ENCODE results near the gene NKAPD1. TPM values are rescaled to one million over a fixed set of nuclear protein-coding genes. Genes with fewer than 3 reads are reported as not detected.
"Not testable (repeated sequence)": the region's sequence is repeated elsewhere in the genome, so short reads cannot be mapped to it uniquely, and the experiment has no call there.

Gene NKAPD1
- polyA plus RNA-seq, 1 of the 3 experiments (the other 2 are of a cell fraction) = 9.2 TPM

GRCh38 chr11:112087212-112087611 lies 13.1 kb downstream of the NKAPD1 start:
- DNase-seq = no peak
- H3F3A ChIP-seq (replicated peaks; ENCODE audit: insufficient read depth) = peaks cover 32% of the 10 kb centered on the region

DNA sequence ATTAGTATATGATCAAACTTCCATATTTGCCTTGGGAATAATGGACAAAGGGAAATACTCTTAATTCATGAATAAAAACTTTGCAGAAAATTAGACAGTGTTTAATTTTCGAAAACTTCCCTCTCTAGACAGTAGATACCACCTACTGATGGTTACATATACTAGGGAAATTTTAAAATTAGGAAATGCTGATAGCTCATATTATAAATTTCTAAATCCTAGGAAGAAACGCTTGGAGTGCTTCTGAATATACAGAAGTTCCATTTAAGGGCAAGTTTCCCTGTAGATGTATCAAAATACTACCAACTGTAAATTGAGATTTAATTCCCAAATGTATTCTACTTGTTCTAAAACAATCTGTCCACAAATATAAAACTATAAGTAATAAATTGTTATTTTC lies 21.2 kb downstream of the NKAPD1 start:
- H3F3A ChIP-seq (replicated peaks; ENCODE audit: insufficient read depth); H3K4me1 ChIP-seq (ENCODE audit: control insufficient read depth in 1 of 2, insufficient read depth in 2 of 2, low read depth in 1 of 2, low read length in 1 of 2); H3K27ac ChIP-seq (ENCODE audit: low read depth in 2 of 2, low read length in 1 of 2); H3K9ac ChIP-seq; H3K4me2 ChIP-seq; H3K9me2 ChIP-seq; H3K4me3 ChIP-seq (ENCODE audit: low read depth in 2 of 2, low read length in 1 of 2); H4K20me1 ChIP-seq (ENCODE audit: insufficient read depth); H3K9me3 ChIP-seq; POLR2A ChIA-PET; H3K27me3 ChIP-seq (ENCODE audit: insufficient read depth); DNase-seq; H2AFZ ChIP-seq (ENCODE audit: low read depth): not testable (repeated sequence)
- CTCF ChIA-PET = interaction anchor here (0.9 to 1.1 kb wide), 2 partner anchors 17 to 80 kb away, joined by 3 to 4 read pairs; partner anchors contain the start of gene BCO2
- 94% methylated on average over 2 of the region's 2 CpGs for WGBS (ENCODE audit: low lambda C conversion rate)
- H3K79me2 ChIP-seq (ENCODE audit: insufficient read depth) = peaks cover 13% of the 10 kb centered on the region
- H3K36me3 ChIP-seq (replicated peaks in 1 of 2; ENCODE audit: control insufficient read depth in 1 of 2, insufficient read depth in 2 of 2, low read length in 1 of 2) = peaks cover 43 to 49% of the 10 kb centered on the region in 2 experiments

More at GRCh38 chr11:112087212-112087611, 13.1 kb downstream of the NKAPD1 start:
- Histone ChIP-seq H3K9me2 (no peaks in the 10 kb centered on the region), H3K9ac (peak overlapping the region; percentile 81), H3K36me3 (replicated peaks in 1 of 2; ENCODE audit: control insufficient read depth in 1 of 2, insufficient read depth in 2 of 2, low read length in 1 of 2) (peaks cover 63 to 66% of the 10 kb centered on the region in 2 experiments), H3K9me3 (no peaks in the 10 kb centered on the region), H3K4me3 (ENCODE audit: low read depth in 2 of 2, low read length in 1 of 2) (peak overlapping the region; percentile 72 to 85), H2AFZ (ENCODE audit: low read depth) (peak overlapping the region; percentile 27; the same call in 1 of the 2 replicates), H3K27ac (ENCODE audit: low read depth in 2 of 2, low read length in 1 of 2) (peak overlapping the region; percentile 48 to 67; a peak in 3 of 4 replicates), H3K4me1 (ENCODE audit: control insufficient read depth in 1 of 2, insufficient read depth in 2 of 2, low read depth in 1 of 2, low read length in 1 of 2) (peaks cover 0 to 19% of the 10 kb centered on the region in 2 experiments; a peak in 3 of 4 replicates), H3K79me2 (ENCODE audit: insufficient read depth) (peaks cover 70% of the 10 kb centered on the region), H3K27me3 (ENCODE audit: insufficient read depth) (no peaks in the 10 kb centered on the region), H3K4me2 (peak overlapping the region; percentile 86), H4K20me1 (ENCODE audit: insufficient read depth) (no peaks in the 10 kb centered on the region)
- CTCF ChIA-PET = interaction anchor here (0.6 to 4.2 kb wide), 6 partner anchors 11 to 192 kb away, joined by 3 to 16 read pairs (median 4); no protein-coding TSS in a partner anchor
- no peak for TF ChIP-seq USF1 (IDR thresholded peaks at IDR 0.05; ENCODE audit: borderline replicate concordance, low read depth)
- no peak for TF ChIP-seq TAF1 (IDR thresholded peaks at IDR 0.05; ENCODE audit: borderline replicate concordance, low read depth, low read length)
- no peak for TF ChIP-seq NFIC (IDR thresholded peaks at IDR 0.05; ENCODE audit: borderline replicate concordance)
- TF ChIP-seq JUND (IDR thresholded peaks at IDR 0.05) = no peak
- no peak for TF ChIP-seq REST (IDR thresholded peaks at IDR 0.05; ENCODE audit: low read depth, low read length)
- no peak for TF ChIP-seq RXRA (IDR thresholded peaks at IDR 0.05; ENCODE audit: borderline replicate concordance, low read depth)
- TF ChIP-seq RAD21 (IDR thresholded peaks at IDR 0.05; ENCODE audit: low read length) = no peak
- no peak for TF ChIP-seq GATA2 (CRISPR knock-in tag; IDR thresholded peaks at IDR 0.05)
- TF ChIP-seq POLR2AphosphoS5 (IDR thresholded peaks at IDR 0.05; ENCODE audit: low read depth, low read length) = no peak
- no peak for TF ChIP-seq EP300 (IDR thresholded peaks at IDR 0.05; ENCODE audit: borderline replicate concordance in 1 of 2, low read depth in 1 of 2, low read length in 1 of 2)
- TF ChIP-seq SIN3A (IDR thresholded peaks at IDR 0.05; ENCODE audit: borderline replicate concordance, low read depth, low read length) = no peak
- TF ChIP-seq FOXM1 (IDR thresholded peaks at IDR 0.05; ENCODE audit: low read depth) = no peak
- no peak for TF ChIP-seq CHD2 (IDR thresholded peaks at IDR 0.05; ENCODE audit: low read length, partially characterized antibody)
- no peak for TF ChIP-seq MEF2A (IDR thresholded peaks at IDR 0.05; ENCODE audit: borderline replicate concordance, low read depth)
- no peak for TF ChIP-seq TEAD4 (IDR thresholded peaks at IDR 0.05; ENCODE audit: borderline replicate concordance, insufficient read depth)
- no peak for TF ChIP-seq EZH2phosphoT487 (IDR thresholded peaks at IDR 0.05; ENCODE audit: borderline replicate concordance, low read depth)
- TF ChIP-seq PBX3 (IDR thresholded peaks at IDR 0.05) = no peak
- no peak for TF ChIP-seq FOXJ3 (CRISPR knock-in tag; IDR thresholded peaks at IDR 0.05)
- TF ChIP-seq NRF1 (IDR thresholded peaks at IDR 0.05; ENCODE audit: low read depth, low read length) = no peak
- POLR2A ChIA-PET = interaction anchor here (0.6 to 1.5 kb wide), 2 partner anchors 65 to 216 kb away, joined by 3 read pairs; partner anchors contain the start of gene ALG9
- WGBS (ENCODE audit: low lambda C conversion rate) = 20% methylated on average over 10 of the region's 10 CpGs
